Stimulated activated CD8-positive, alpha-beta memory T cell treated with anti-CD3 and anti-CD28 coated beads, Interleukin-15, amount 100 ng/mL, for 4 hours (primary cell): Measurements from ENCODE around the gene SLC35F1.

Source experiments
- DNase-seq, 2 donors: peaks; one replicate each; pipeline ENCODE4 v3.0.0-alpha.2; 2020; ENCODE audit warnings: low read depth in 2 of 2

Gene SLC35F1

GRCh38 chr6:118313762-118314161 is 406.7 kb downstream of the SLC35F1 start:
- no peak for DNase-seq

- no peak for DNase-seq
Measured at GRCh38 chr6:118316796-118317384, 409.8 kb downstream of the SLC35F1 start.

- DNase-seq: no peak
Measured at GRCh38 chr6:118317581-118318563, 410.8 kb downstream of the SLC35F1 start.

- DNase-seq: no peak
Measured at GRCh38 chr6:118318648-118319047, 411.6 kb downstream of the SLC35F1 start.

- no peak for DNase-seq
Measured at GRCh38 chr6:118319416-118319815, 412.4 kb downstream of the SLC35F1 start.

GRCh38 chr6:118319894-118320649 is 413.0 kb downstream of the SLC35F1 start:
- no peak for DNase-seq

GRCh38 chr6:118320652-118321051 is 413.6 kb downstream of the SLC35F1 start:
- DNase-seq: no peak

GRCh38 chr6:118324116-118324515 is 417.1 kb downstream of the SLC35F1 start:
- DNase-seq: no peak

GRCh38 chr6:118325220-118325860 is 418.3 kb downstream of the SLC35F1 start:
- no peak for DNase-seq

- DNase-seq: no peak
Measured at GRCh38 chr6:118326712-118327111, 419.6 kb downstream of the SLC35F1 start.

GRCh38 chr6:118327237-118327636 is 420.2 kb downstream of the SLC35F1 start:
- DNase-seq: no peak

- no peak for DNase-seq
Measured at GRCh38 chr6:118333772-118334171, 426.7 kb downstream of the SLC35F1 start.

GRCh38 chr6:118334634-118335033 is 427.6 kb downstream of the SLC35F1 start:
- DNase-seq: no peak

- no peak for DNase-seq
Measured at GRCh38 chr6:118335325-118335816, 428.3 kb downstream of the SLC35F1 start.

- no peak for DNase-seq
Measured at GRCh38 chr6:118344014-118344670, 437.1 kb downstream of the SLC35F1 start.

- DNase-seq: no peak
Measured at GRCh38 chr6:118350881-118351430, 443.9 kb downstream of the SLC35F1 start.

GRCh38 chr6:118353564-118353963 is 446.5 kb downstream of the SLC35F1 start:
- no peak for DNase-seq

GRCh38 chr6:118354641-118355040 is 447.6 kb downstream of the SLC35F1 start:
- DNase-seq: no peak

GRCh38 chr6:118356054-118356453 is 449.0 kb downstream of the SLC35F1 start:
- DNase-seq: no peak

- no peak for DNase-seq
Measured at GRCh38 chr6:118356686-118357085, 449.6 kb downstream of the SLC35F1 start.
